Tibial nerve (tissue), 4 donors: ENCODE results near the gene DKK3. TPM values are rescaled to one million over a fixed set of nuclear protein-coding genes. Genes with fewer than 3 reads are reported as not detected.

Experiments
- DNase-seq, 2 donors: peaks; one replicate each; pipeline ENCODE4 v3.0.0-alpha.2; 2019; ENCODE audit warnings: low spot score in 2 of 2
- H3K27ac ChIP-seq, 4 donors: fragments of 200-600 bp; sonication (generic) in 3 of 4; one replicate each; pipeline ENCODE4 v1.5.1; 2017 to 2019; ENCODE audit warnings: mild to moderate bottlenecking in 1 of 4
- H3K27me3 ChIP-seq, 2 donors: fragments of 200-600 bp; sonication (generic) in 1 of 2; one replicate each; pipeline versions ENCODE4 v1.5.1 to v1.6.0; 2017 to 2019
- H3K36me3 ChIP-seq, 3 donors: fragments of 200-600 bp; sonication (generic); one replicate each; pipeline ENCODE4 v1.5.1; 2018 to 2019
- H3K4me1 ChIP-seq, 4 donors: fragments of 200-600 bp; sonication (generic) in 3 of 4; one replicate each; pipeline ENCODE4 v1.5.1; 2017 to 2019
- H3K4me3 ChIP-seq, 4 donors: fragments of 200-600 bp; sonication (generic) in 3 of 4; one replicate each; pipeline ENCODE4 v1.5.1; 2017 to 2019; ENCODE audit warnings: mild to moderate bottlenecking in 1 of 4, moderate library complexity in 1 of 4
- H3K9me3 ChIP-seq, 4 donors: fragments of 200-600 bp; sonication (generic) in 3 of 4; one replicate each; pipeline ENCODE4 v1.5.1; 2017 to 2019
- EP300 ChIP-seq, 2 donors: sonication (generic); formaldehyde crosslinking; IDR thresholded peaks; one replicate each; pipeline ENCODE4 v1.6.1; 2017; ENCODE audit warnings: antibody characterized with exemption in 2 of 2, mild to moderate bottlenecking in 1 of 2
- POLR2A ChIP-seq, 2 donors: fragments of 450-650 bp; IDR thresholded peaks; one replicate each; pipeline ENCODE4 v1.6.1; 2017; ENCODE audit warnings: antibody characterized with exemption in 2 of 2, mild to moderate bottlenecking in 2 of 2, moderate library complexity in 2 of 2
- WGBS, 2 donors: methylation state at CpG; one replicate each; pipeline ENCODE4 v1.1.5; 2018; 5-methylcytosine and 5-hydroxymethylcytosine counted together
- total RNA-seq, 4 donors: library from RNA; depleted of rRNA; stranded (reverse); fragments of >200 nt; gene quantifications; one replicate each; pipeline ENCODE4 v1.1.0, GENCODE V29; 2016
- TF ChIP-seq, protein P1 (sequence below), 5 experiments: fragments of 200-600 bp in 3 of 5; fragments of 450-650 bp in 2 of 5; sonication (generic) in 3 of 5; IDR thresholded peaks; one replicate each; pipeline ENCODE4 v1.5.1; 2016 to 2019; ENCODE audit warnings: antibody characterized with exemption in 5 of 5, mild to moderate bottlenecking in 3 of 5, moderate library complexity in 2 of 5

The DKK3 gene
- total RNA-seq, 4 donors from 2014 or later: 192 to 446 (median 254) TPM

- 97 to 98% methylated on average over 1 of the region's 1 CpG for WGBS, 2 donors
- Histone ChIP-seq H3K4me1 (no peaks in the 10 kb centered on the region), H3K36me3 (peaks cover 0 to 72% (median 0%) of the 10 kb centered on the region in 3 donors), H3K9me3 (no peaks in the 10 kb centered on the region), H3K4me3 (no peak overlapping the region), H3K27ac (no peak overlapping the region), H3K27me3 (no peaks in the 10 kb centered on the region)
- DNase-seq: no peak
- no peak for TF ChIP-seq EP300 (IDR thresholded peaks at IDR 0.05)
- no peak for TF ChIP-seq POLR2A (IDR thresholded peaks at IDR 0.05)
- TF ChIP-seq, protein P1, sequence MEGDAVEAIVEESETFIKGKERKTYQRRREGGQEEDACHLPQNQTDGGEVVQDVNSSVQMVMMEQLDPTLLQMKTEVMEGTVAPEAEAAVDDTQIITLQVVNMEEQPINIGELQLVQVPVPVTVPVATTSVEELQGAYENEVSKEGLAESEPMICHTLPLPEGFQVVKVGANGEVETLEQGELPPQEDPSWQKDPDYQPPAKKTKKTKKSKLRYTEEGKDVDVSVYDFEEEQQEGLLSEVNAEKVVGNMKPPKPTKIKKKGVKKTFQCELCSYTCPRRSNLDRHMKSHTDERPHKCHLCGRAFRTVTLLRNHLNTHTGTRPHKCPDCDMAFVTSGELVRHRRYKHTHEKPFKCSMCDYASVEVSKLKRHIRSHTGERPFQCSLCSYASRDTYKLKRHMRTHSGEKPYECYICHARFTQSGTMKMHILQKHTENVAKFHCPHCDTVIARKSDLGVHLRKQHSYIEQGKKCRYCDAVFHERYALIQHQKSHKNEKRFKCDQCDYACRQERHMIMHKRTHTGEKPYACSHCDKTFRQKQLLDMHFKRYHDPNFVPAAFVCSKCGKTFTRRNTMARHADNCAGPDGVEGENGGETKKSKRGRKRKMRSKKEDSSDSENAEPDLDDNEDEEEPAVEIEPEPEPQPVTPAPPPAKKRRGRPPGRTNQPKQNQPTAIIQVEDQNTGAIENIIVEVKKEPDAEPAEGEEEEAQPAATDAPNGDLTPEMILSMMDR (IDR thresholded peaks at IDR 0.05): no peak
These were observed 70.5 kb downstream of the DKK3 start for GRCh38 chr11:11937957-11938356.

DNA sequence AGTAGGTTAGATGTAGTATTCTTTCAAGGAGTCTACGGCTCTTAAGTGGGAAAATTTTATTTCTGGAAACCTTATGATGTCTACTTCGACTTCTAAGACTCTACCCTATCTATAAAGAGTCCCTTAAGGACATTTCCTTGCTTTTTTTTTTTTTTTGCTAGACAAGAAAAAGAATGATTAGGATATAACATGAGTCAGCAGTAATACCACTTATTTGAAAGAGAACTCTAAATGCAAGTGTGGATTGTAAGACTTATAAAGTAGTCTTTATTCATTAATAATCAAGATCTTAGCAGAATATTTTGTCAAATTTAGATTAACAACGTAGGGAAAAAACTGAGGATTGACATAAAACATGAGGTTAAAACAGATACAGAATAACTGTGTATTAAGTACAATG lies 71.0 kb downstream of the DKK3 start:
- Histone ChIP-seq H3K36me3 (peaks cover 0 to 70% (median 0%) of the 10 kb centered on the region in 3 donors), H3K27ac (no peak overlapping the region), H3K4me1 (no peaks in the 10 kb centered on the region), H3K9me3 (no peaks in the 10 kb centered on the region), H3K27me3 (no peaks in the 10 kb centered on the region), H3K4me3 (no peak overlapping the region)
- WGBS, 2 donors: 60 to 61% methylated on average over 3 of the region's 3 CpGs
- DNase-seq: no peak
- no peak for TF ChIP-seq POLR2A (IDR thresholded peaks at IDR 0.05)
- TF ChIP-seq EP300 (IDR thresholded peaks at IDR 0.05): no peak
- TF ChIP-seq, protein P1 (IDR thresholded peaks at IDR 0.05): no peak

DNA sequence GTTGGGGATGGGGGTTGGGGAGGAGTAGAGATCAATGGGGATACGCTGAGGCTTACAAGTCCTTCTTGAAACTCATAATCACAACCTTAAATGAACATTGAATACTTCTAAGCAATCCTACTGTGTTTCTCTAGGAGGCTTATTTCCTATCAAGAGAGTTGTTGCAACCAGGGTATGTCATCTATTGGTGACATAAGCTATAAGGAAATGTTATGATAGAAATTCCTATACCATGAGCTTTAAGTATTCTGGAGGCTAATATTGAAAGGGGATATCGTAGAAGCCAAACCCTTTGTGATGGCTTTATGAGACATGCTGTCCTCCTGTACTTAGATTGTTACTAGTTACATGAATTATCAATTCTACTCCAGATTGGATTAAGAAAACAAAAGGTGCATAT lies 72.9 kb downstream of the DKK3 start:
- Histone ChIP-seq H3K4me3 (no peak overlapping the region), H3K9me3 (no peaks in the 10 kb centered on the region), H3K4me1 (peaks cover 0 to 7% (median 0%) of the 10 kb centered on the region in 4 donors), H3K36me3 (peaks cover 0 to 59% (median 0%) of the 10 kb centered on the region in 3 donors), H3K27ac (no peak overlapping the region), H3K27me3 (no peaks in the 10 kb centered on the region)
- DNase-seq: no peak
- WGBS, 2 donors: 93 to 96% methylated on average over 2 of the region's 2 CpGs
- TF ChIP-seq EP300 (IDR thresholded peaks at IDR 0.05) (no peak), POLR2A (IDR thresholded peaks at IDR 0.05) (no peak)
- TF ChIP-seq, protein P1 (IDR thresholded peaks at IDR 0.05): no peak

- peaks cover 0 to 7% (median 0%) of the 10 kb centered on the region in 4 donors for H3K4me1 ChIP-seq
- peaks cover 0 to 3% (median 0%) of the 10 kb centered on the region in 4 donors for H3K9me3 ChIP-seq
- peak in 1 of 2 donors; percentile 54 for DNase-seq
- H3K27me3 ChIP-seq: no peaks in the 10 kb centered on the region
- no peak overlapping the region for H3K27ac ChIP-seq
- H3K36me3 ChIP-seq: peaks cover 0 to 59% (median 0%) of the 10 kb centered on the region in 3 donors
- H3K4me3 ChIP-seq: no peak overlapping the region
- TF ChIP-seq POLR2A (IDR thresholded peaks at IDR 0.05): no peak
- TF ChIP-seq EP300 (IDR thresholded peaks at IDR 0.05): peak in 1 of 2 donors; percentile 27
- TF ChIP-seq, protein P1 (IDR thresholded peaks at IDR 0.05): peak; percentile 44 to 82 (median 62)
- WGBS, 2 donors: 52 to 53% methylated on average over 5 of the region's 5 CpGs
These were observed 76.9 kb downstream of the DKK3 start for GRCh38 chr11:11931461-11932055.

- 78 to 91% methylated on average over 2 of the region's 2 CpGs for WGBS, 2 donors
- TF ChIP-seq EP300 (IDR thresholded peaks at IDR 0.05) (no peak), POLR2A (IDR thresholded peaks at IDR 0.05) (no peak)
- TF ChIP-seq, protein P1 (IDR thresholded peaks at IDR 0.05): no peak
These were observed 78.5 kb downstream of the DKK3 start for GRCh38 chr11:11929920-11930319.

More at GRCh38 chr11:11929920-11930319, 78.5 kb downstream of the DKK3 start:
- no peak for DNase-seq
- Histone ChIP-seq H3K9me3 (peaks cover 0 to 3% (median 0%) of the 10 kb centered on the region in 4 donors), H3K27me3 (no peaks in the 10 kb centered on the region), H3K36me3 (peaks cover 0 to 58% (median 0%) of the 10 kb centered on the region in 3 donors), H3K4me3 (no peak overlapping the region), H3K27ac (no peak overlapping the region), H3K4me1 (peaks cover 0 to 7% (median 0%) of the 10 kb centered on the region in 4 donors)
